A549 (cell line): ENCODE measurements around the gene MTHFR. TPM values are rescaled to one million over a fixed set of nuclear protein-coding genes. Genes with fewer than 3 reads are reported as not detected.

Experiments
- ATAC-seq, 2 experiments: fragments of 200-7000 bp in 1 of 2; fragments of >200 bp in 1 of 2; cut with Nextera tagmentation in 1 of 2; cut with Tn5 transposase in 1 of 2; 3 replicates each; pipeline versions ENCODE4 v1.8.0 to v1.9.1; 2018 to 2020; ENCODE audit warnings: mild to moderate bottlenecking in 1 of 2, moderate library complexity in 1 of 2
- CTCF ChIA-PET: fragments of 300-600 bp; sonication (Branson Sonifier 250); formaldehyde crosslinking; extraction: SDS; loops from one replicate; lab custom pipeline; 2021; ENCODE audit warnings: antibody characterized with exemption, inconsistent platforms; lab: Yijun Ruan, JAX
- POLR2A ChIA-PET: fragments of 350-600 bp; formaldehyde crosslinking; extraction: SDS; loops from one replicate; lab custom pipeline; 2021; ENCODE audit warnings: antibody characterized with exemption, inconsistent platforms; lab: Yijun Ruan, JAX
- DNase-seq, 2 experiments: peaks; one replicate each; pipeline versions ENCODE4 v3.0.0 to v3.0.0-alpha.2; 2011 to 2016; ENCODE audit warnings: low read depth in 1 of 2, low spot score in 1 of 2
- FAIRE-seq: peaks from 2 replicates; lab custom pipeline; 2011; peaks lifted over from hg19 to GRCh38; lab: Jason Lieb, UNC
- H3K27ac ChIP-seq, 2 experiments: fragments of >200 bp; sonication (Bioruptor Twin); formaldehyde crosslinking; 3 replicates each; pipeline ENCODE4 v1.5.1; 2016 to 2017
- H3K4me1 ChIP-seq: fragments of >200 bp; sonication (Bioruptor Twin); formaldehyde crosslinking; 3 replicates; pipeline ENCODE4 v1.6.1; 2016
- H3K4me2 ChIP-seq: fragments of >200 bp; sonication (Bioruptor Twin); formaldehyde crosslinking; 3 replicates; pipeline ENCODE4 v1.6.1; 2016
- H3K4me3 ChIP-seq: fragments of >200 bp; sonication (Bioruptor Twin); formaldehyde crosslinking; 3 replicates; pipeline ENCODE4 v1.5.1; 2016
- H3K9me3 ChIP-seq: fragments of >200 bp; sonication (Bioruptor Twin); formaldehyde crosslinking; 3 replicates; pipeline ENCODE4 v1.6.1; 2016
- BHLHE40 ChIP-seq: IDR thresholded peaks from 2 replicates; pipeline ENCODE4 v1.6.1; 2012; ENCODE audit warnings: low read depth, low read length, inconsistent platforms
- CBX8 ChIP-seq: fragments of 200-600 bp; sonication (generic); IDR thresholded peaks from 2 replicates; pipeline ENCODE4 v1.6.1; 2016
- CHD4 ChIP-seq: fragments of 200-600 bp; sonication (generic); IDR thresholded peaks from 2 replicates; pipeline ENCODE4 v1.6.1; 2016; ENCODE audit warnings: antibody characterized with exemption, mild to moderate bottlenecking, borderline replicate concordance
- EP300 ChIP-seq, 2 experiments: fragments of >200 bp; sonication (Bioruptor Twin); formaldehyde crosslinking; IDR thresholded peaks; 2 replicates in 1 of 2; 3 replicates in 1 of 2; pipeline ENCODE4 v1.6.1; 2016 to 2017
- ESRRA ChIP-seq: fragments of 150-350 bp; IDR thresholded peaks from 2 replicates; pipeline ENCODE4 v1.6.1; 2014; ENCODE audit warnings: mild to moderate bottlenecking, low read length, borderline replicate concordance
- FOSL2 ChIP-seq, 2 experiments: fragments of 450-650 bp in 1 of 2; fragments of >200 bp in 1 of 2; sonication (Bioruptor Twin) in 1 of 2; formaldehyde crosslinking; IDR thresholded peaks; 2 replicates each; pipeline versions ENCODE4 v1.5.0 to v1.6.1; 2016 to 2020; ENCODE audit warnings: mild to moderate bottlenecking in 1 of 2, moderate library complexity in 1 of 2
- GATA3 ChIP-seq: IDR thresholded peaks from 2 replicates; pipeline ENCODE4 v1.6.1; 2012; ENCODE audit warnings: borderline replicate concordance
- HDAC2 ChIP-seq: fragments of 200-600 bp; sonication (generic); IDR thresholded peaks from 2 replicates; pipeline ENCODE4 v1.6.1; 2016
- HEYL ChIP-seq: fragments of 250-450 bp; sonication (Bioruptor Pico); IDR thresholded peaks from 2 replicates; pipeline ENCODE4 v1.8.0; 2021; ENCODE audit warnings: mild to moderate bottlenecking, moderate library complexity
- HOXB5 ChIP-seq: fragments of 250-450 bp; sonication (Bioruptor Pico); IDR thresholded peaks from 2 replicates; pipeline ENCODE4 v1.5.0; 2020; ENCODE audit warnings: mild to moderate bottlenecking, moderate library complexity
- JUN ChIP-seq, 2 experiments: fragments of >200 bp; sonication (Bioruptor Twin); formaldehyde crosslinking; IDR thresholded peaks; 2 replicates in 1 of 2; 3 replicates in 1 of 2; pipeline ENCODE4 v1.6.1; 2016 to 2017
- JUNB ChIP-seq: fragments of >200 bp; sonication (Bioruptor Twin); formaldehyde crosslinking; IDR thresholded peaks from 2 replicates; pipeline ENCODE4 v1.6.1; 2016
- NFE2L2 ChIP-seq: fragments of 150-350 bp; conservative IDR thresholded peaks from 2 replicates; pipeline ENCODE4 v1.6.1; 2014; ENCODE audit warnings: low read length
- NR3C1 ChIP-seq: fragments of >200 bp; sonication (Bioruptor Twin); formaldehyde crosslinking; IDR thresholded peaks from 3 replicates; pipeline ENCODE4 v1.6.1; 2017
- POLR2A ChIP-seq: IDR thresholded peaks from 2 replicates; pipeline ENCODE4 v1.6.1; 2012; ENCODE audit warnings: mild to moderate bottlenecking, low read length
- RAD21 ChIP-seq, 2 experiments: fragments of >200 bp in 1 of 2; sonication (Bioruptor Twin) in 1 of 2; formaldehyde crosslinking in 1 of 2; IDR thresholded peaks in 1 of 2; conservative IDR thresholded peaks in 1 of 2; 2 replicates in 1 of 2; 3 replicates in 1 of 2; pipeline ENCODE4 v1.6.1; 2012 to 2018; ENCODE audit warnings: inconsistent platforms in 1 of 2
- RFX5 ChIP-seq: fragments of 450-650 bp; IDR thresholded peaks from 2 replicates; pipeline ENCODE4 v1.7.1; 2014; ENCODE audit warnings: antibody characterized with exemption, mild to moderate bottlenecking, moderate library complexity
- SMC3 ChIP-seq: fragments of >200 bp; sonication (Bioruptor Twin); formaldehyde crosslinking; IDR thresholded peaks from 3 replicates; pipeline ENCODE4 v1.6.1; 2018; ENCODE audit warnings: inconsistent platforms
- WGBS: methylation state at CpG from one replicate; pipeline ENCODE4 v1.1.6; 2017; ENCODE audit errors: missing lambda C conversion rate; 5-methylcytosine and 5-hydroxymethylcytosine counted together
- polyA plus RNA-seq, 4 experiments: library from polyadenylated mRNA; depleted of rRNA in 3 of 4; stranded (reverse); fragments of >200 nt; fragmentation: RNase III in 1 of 4; extraction: RNeasy Plus Mini Kit Qiagen cat#74134 plus additional on column Dnase treatment in 1 of 4; gene quantifications; 2 replicates in 3 of 4; 3 replicates in 1 of 4; pipeline ENCODE4 v1.2.3, GENCODE V29; 2011 to 2017
- TF ChIP-seq, protein P1 (sequence below): IDR thresholded peaks from 2 replicates; pipeline ENCODE4 v1.6.1; 2012; ENCODE audit warnings: low read depth, borderline replicate concordance
- TF ChIP-seq, protein P2 (sequence below): fragments of 250-450 bp; sonication (Bioruptor Pico); IDR thresholded peaks from 2 replicates; pipeline ENCODE4 v1.5.0; 2020; ENCODE audit warnings: low read depth, mild to moderate bottlenecking, moderate library complexity
- TF ChIP-seq, protein P3 (sequence below): IDR thresholded peaks from 2 replicates; pipeline ENCODE4 v1.6.1; 2012

MTHFR gene
- polyA plus RNA-seq, 2 of the 4 experiments (the other 2 are of a cell fraction) = 4.5 to 5.2 TPM

DNA sequence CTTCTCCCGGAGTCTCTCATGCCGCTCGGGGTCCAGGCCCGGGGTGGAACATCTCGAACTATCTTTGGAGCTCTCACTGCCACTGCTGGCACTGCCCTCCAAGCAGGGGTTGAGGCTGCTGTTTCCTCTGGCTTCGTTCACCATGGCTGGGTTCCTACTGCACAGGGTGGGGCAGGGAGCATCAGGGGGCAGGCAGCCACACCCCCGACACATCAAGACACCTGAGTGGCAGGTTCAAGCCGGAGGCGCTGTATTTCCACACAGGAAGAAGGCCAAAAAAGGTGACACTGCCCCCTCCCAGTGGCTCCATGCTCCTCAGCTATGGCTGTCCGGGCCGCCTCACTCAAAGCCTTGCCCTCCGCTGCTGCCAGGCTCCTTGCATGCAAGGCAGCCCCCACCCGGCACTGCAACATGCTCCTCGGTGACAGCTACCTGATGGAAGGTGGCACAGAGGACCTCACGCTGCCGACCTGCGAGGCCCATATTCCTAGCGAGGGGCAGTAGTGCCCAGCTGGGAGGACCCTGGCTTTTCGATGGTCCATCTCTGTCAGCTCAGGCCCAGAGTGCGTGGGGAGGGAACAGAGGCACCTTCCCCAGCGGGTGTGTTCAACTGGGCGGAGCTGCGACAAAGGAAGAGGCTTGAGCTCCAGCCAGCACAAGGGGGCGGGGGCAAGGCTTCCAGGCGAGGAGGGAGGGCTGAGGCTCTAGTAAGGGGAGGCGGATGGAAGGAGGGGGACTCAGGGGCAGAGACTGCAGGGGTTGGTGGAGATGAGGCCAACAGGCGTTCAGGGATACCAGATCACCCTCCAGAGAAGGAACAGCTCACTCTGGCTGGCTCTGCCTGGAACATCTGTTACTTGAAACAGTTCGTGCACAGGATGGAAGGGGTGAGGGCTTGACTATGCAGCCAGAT is 2.5 kb downstream of the MTHFR start:
- H3K4me2 ChIP-seq = peak overlapping the region; percentile 10; the same call in 1 of the 3 replicates
- H3K27ac ChIP-seq = peak overlapping the region in 1 of 2 experiments; percentile 33; a peak in 1 of 6 replicates
- H3K9me3 ChIP-seq = no peaks in the 10 kb centered on the region
- ChIA-PET POLR2A (interaction anchor here (1.0 kb wide), 1 partner anchor 10 kb away, joined by 4 read pairs; no protein-coding TSS in a partner anchor), CTCF (interaction anchor here (0.7 to 1.7 kb wide), 2 partner anchors 18 to 46 kb away, joined by 3 to 5 read pairs; no protein-coding TSS in a partner anchor)
- H3K4me3 ChIP-seq = no peak overlapping the region
- DNase-seq (no peak), ATAC-seq (no peak), FAIRE-seq (no peak)
- H3K4me1 ChIP-seq = peaks cover 26% of the 10 kb centered on the region
- 81% methylated on average over 15 of the region's 28 CpGs for WGBS
- TF ChIP-seq, protein P1, sequence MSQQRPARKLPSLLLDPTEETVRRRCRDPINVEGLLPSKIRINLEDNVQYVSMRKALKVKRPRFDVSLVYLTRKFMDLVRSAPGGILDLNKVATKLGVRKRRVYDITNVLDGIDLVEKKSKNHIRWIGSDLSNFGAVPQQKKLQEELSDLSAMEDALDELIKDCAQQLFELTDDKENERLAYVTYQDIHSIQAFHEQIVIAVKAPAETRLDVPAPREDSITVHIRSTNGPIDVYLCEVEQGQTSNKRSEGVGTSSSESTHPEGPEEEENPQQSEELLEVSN = no peak
- TF ChIP-seq BHLHE40 (no peak), GATA3 (no peak), FOSL2 (IDR thresholded peaks at IDR 0.05) (no peak), FOSL2 (CRISPR knock-in tag; IDR thresholded peaks at IDR 0.05) (no peak), NR3C1 (no peak), JUN (IDR thresholded peaks at IDR 0.05) (no peak), CHD4 (no peak), HOXB5 (CRISPR knock-in tag) (no peak), HEYL (CRISPR knock-in tag) (no peak), POLR2A (no peak), RAD21 (conservative IDR thresholded peaks at IDR 0.05 in 1 of 2, IDR thresholded peaks at IDR 0.05 in 1 of 2) (no peak), SMC3 (no peak), EP300 (IDR thresholded peaks at IDR 0.05) (no peak)
- TF ChIP-seq, protein P2, sequence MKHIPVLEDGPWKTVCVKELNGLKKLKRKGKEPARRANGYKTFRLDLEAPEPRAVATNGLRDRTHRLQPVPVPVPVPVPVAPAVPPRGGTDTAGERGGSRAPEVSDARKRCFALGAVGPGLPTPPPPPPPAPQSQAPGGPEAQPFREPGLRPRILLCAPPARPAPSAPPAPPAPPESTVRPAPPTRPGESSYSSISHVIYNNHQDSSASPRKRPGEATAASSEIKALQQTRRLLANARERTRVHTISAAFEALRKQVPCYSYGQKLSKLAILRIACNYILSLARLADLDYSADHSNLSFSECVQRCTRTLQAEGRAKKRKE = no peak
- TF ChIP-seq, protein P3, sequence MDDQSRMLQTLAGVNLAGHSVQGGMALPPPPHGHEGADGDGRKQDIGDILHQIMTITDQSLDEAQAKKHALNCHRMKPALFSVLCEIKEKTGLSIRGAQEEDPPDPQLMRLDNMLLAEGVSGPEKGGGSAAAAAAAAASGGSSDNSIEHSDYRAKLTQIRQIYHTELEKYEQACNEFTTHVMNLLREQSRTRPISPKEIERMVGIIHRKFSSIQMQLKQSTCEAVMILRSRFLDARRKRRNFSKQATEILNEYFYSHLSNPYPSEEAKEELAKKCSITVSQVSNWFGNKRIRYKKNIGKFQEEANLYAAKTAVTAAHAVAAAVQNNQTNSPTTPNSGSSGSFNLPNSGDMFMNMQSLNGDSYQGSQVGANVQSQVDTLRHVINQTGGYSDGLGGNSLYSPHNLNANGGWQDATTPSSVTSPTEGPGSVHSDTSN = no peak

DNA sequence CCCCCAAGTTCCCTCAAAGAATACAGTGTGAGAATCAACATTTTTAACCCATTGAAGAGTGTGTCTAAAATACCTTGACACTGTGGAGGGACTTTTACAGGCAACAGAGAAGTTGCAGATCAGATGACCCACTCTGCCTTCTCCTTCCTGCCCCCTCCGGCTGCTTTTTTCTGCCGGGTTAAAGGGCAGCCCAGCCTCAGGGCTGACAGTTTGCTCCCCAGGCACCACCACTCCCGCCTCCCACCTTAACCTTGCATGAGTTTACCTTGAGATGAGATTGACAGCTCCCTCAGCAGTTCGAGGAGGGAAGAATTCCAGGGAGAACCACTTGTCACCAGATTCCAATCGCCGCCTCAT is 3.2 kb downstream of the MTHFR start:
- H3K4me2 ChIP-seq = no peak overlapping the region
- no peak for ATAC-seq
- no peak overlapping the region for H3K4me3 ChIP-seq
- no peak for TF ChIP-seq ESRRA
- no peak for TF ChIP-seq NFE2L2
- TF ChIP-seq CBX8 = no peak
- TF ChIP-seq, all 56 proteins: peak for 0
- ChIA-PET CTCF (interaction anchor here (1.4 to 1.7 kb wide), 2 partner anchors 10 to 17 kb away, joined by 3 to 5 read pairs; no protein-coding TSS in a partner anchor), POLR2A (no interaction called here)
- H3K4me1 ChIP-seq = peaks cover 26% of the 10 kb centered on the region
- 72% methylated on average over 4 of the region's 6 CpGs for WGBS
- no peaks in the 10 kb centered on the region for H3K9me3 ChIP-seq
- FAIRE-seq = no peak
- H3K27ac ChIP-seq = no peak overlapping the region
- DNase-seq = no peak

DNA sequence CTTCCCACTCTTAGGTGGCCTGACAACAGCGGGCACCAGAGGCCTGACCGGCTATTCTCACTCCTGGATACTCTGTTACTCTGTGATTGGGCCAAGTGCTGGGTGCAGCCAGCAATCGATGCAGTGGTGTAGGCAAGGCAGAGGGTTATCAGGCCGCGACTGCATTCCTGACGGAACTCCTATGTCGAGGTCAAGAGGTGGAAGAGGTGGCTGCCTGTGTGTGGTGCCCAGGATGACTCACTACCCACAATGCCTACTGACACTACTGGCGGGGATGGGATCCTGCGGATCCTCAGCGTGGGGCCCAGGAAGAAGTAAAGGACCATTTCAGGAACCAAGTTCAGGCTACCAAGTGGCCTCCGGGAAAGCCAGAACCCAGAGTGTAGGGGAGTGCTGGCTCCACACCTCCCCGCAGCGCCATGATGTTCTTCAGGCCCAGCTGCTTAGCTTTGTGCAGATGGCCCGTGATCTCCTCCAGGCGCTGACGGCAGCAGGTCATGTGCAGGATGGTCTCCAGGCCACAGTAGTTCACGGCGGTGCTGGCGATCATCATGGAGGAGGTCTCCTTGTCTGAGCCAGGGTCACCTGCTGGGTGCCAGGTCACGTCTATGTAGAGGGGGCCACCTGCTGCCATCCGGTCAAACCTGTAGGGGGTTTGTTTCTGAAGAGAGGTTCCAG is 4.9 kb downstream of the MTHFR start:
- TF ChIP-seq RFX5 = no peak
- no peak for TF ChIP-seq HDAC2
- no peak for TF ChIP-seq GATA3
- no peak for TF ChIP-seq JUNB
- TF ChIP-seq ESRRA = no peak
- TF ChIP-seq, all 56 proteins: peak for 0
- no peaks in the 10 kb centered on the region for H3K9me3 ChIP-seq
- H3K27ac ChIP-seq = no peak overlapping the region
- ChIA-PET CTCF (interaction anchor here (1.4 kb wide), 1 partner anchor 9 kb away, joined by 3 read pairs; no protein-coding TSS in a partner anchor), POLR2A (no interaction called here)
- FAIRE-seq = no peak
- no peak overlapping the region for H3K4me2 ChIP-seq
- 82% methylated on average over 14 of the region's 21 CpGs for WGBS
- no peak for DNase-seq
- peaks cover 19% of the 10 kb centered on the region for H3K4me1 ChIP-seq
- no peak for ATAC-seq
- no peak overlapping the region for H3K4me3 ChIP-seq
